NCI-H2227 (cell line): ENCODE results near the gene STPG2.
"Not testable (repeated sequence)": the region's sequence is repeated elsewhere in the genome, so short reads cannot be mapped to it uniquely, and the experiment has no call there.

ENCODE experiments used
- DNase-seq: peaks from one replicate; lab custom pipeline; 2025; ENCODE audit not compliant: unreplicated experiment; lab: John Stamatoyannopoulos, UW

STPG2 gene

GRCh38 chr4:97646997-97647396 is 496.3 kb downstream of the STPG2 start:
- no peak for DNase-seq

- peak; percentile 15 for DNase-seq
Measured at GRCh38 chr4:97645071-97645821, 498.0 kb downstream of the STPG2 start.

- no peak for DNase-seq
Measured at GRCh38 chr4:97643179-97643578, 500.1 kb downstream of the STPG2 start.

GRCh38 chr4:97639961-97640360 is 503.3 kb downstream of the STPG2 start:
- DNase-seq = no peak

- DNase-seq = not testable (repeated sequence)
Measured at GRCh38 chr4:97633831-97634230, 509.4 kb downstream of the STPG2 start.

GRCh38 chr4:97627750-97628149 is 515.5 kb downstream of the STPG2 start:
- DNase-seq = no peak

- no peak for DNase-seq
Measured at GRCh38 chr4:97624204-97624603, 519.1 kb downstream of the STPG2 start.

GRCh38 chr4:97605932-97606331 is 537.3 kb downstream of the STPG2 start:
- no peak for DNase-seq

GRCh38 chr4:97593248-97593647 is 550.0 kb downstream of the STPG2 start:
- DNase-seq = no peak

- DNase-seq = no peak
Measured at GRCh38 chr4:97590266-97590665, 553.0 kb downstream of the STPG2 start.

- DNase-seq = no peak
Measured at GRCh38 chr4:97589481-97590196, 553.6 kb downstream of the STPG2 start.

- no peak for DNase-seq
Measured at GRCh38 chr4:97587912-97588311, 555.4 kb downstream of the STPG2 start.

- no peak for DNase-seq
Measured at GRCh38 chr4:97585274-97585673, 558.0 kb downstream of the STPG2 start.

- DNase-seq = no peak
Measured at GRCh38 chr4:97582890-97583289, 560.4 kb downstream of the STPG2 start.

- no peak for DNase-seq
Measured at GRCh38 chr4:97577004-97577403, 566.3 kb downstream of the STPG2 start.

- DNase-seq = no peak
Measured at GRCh38 chr4:97560009-97560408, 583.3 kb downstream of the STPG2 start.

- DNase-seq = no peak
Measured at GRCh38 chr4:97558204-97558778, 585.0 kb downstream of the STPG2 start.

GRCh38 chr4:97550637-97551036 is 592.6 kb downstream of the STPG2 start:
- DNase-seq = not testable (repeated sequence)

GRCh38 chr4:97548943-97549583 is 594.2 kb downstream of the STPG2 start:
- DNase-seq = no peak

- no peak for DNase-seq
Measured at GRCh38 chr4:97548186-97548585, 595.1 kb downstream of the STPG2 start.

GRCh38 chr4:97531351-97531750 is 611.9 kb downstream of the STPG2 start:
- DNase-seq = no peak

GRCh38 chr4:97530676-97531075 is 612.6 kb downstream of the STPG2 start:
- DNase-seq = no peak
